Stimulated activated naive CD8-positive, alpha-beta T cell treated with anti-CD3 and anti-CD28 coated beads, Interleukin-15, amount 100 ng/mL, for 72 hours (primary cell): ENCODE measurements around the gene IGF2.
A peak's percentile ranks its signal among the peaks of the same experiment; 100 is the strongest.

Source experiments
- ATAC-seq: fragments of 150-1000 bp; cut with Tn5 transposase; 2 replicates; pipeline ENCODE4 v1.10.0; 2021; ENCODE audit warnings: mild to moderate bottlenecking, moderate library complexity
- DNase-seq, 2 donors: peaks; one replicate each; pipeline ENCODE4 v3.0.0; 2021 to 2022
- H3K27ac Mint-ChIP-seq, 2 donors: one replicate each; pipeline ENCODE4 v1.8.0; 2022; ENCODE audit warnings: mild to moderate bottlenecking in 2 of 2, mixed read lengths in 2 of 2, moderate library complexity in 2 of 2
- H3K27me3 Mint-ChIP-seq: one replicate; pipeline ENCODE4 v1.8.0; 2022; ENCODE audit warnings: mixed read lengths
- H3K4me1 Mint-ChIP-seq: one replicate; pipeline ENCODE4 v1.8.0; 2022; ENCODE audit warnings: mild to moderate bottlenecking, mixed read lengths
- H3K4me3 Mint-ChIP-seq, 2 donors: one replicate each; pipeline ENCODE4 v1.8.0; 2022; ENCODE audit warnings: mild to moderate bottlenecking in 2 of 2, mixed read lengths in 2 of 2, moderate library complexity in 1 of 2
- H3K9me3 Mint-ChIP-seq, 2 donors: one replicate each; pipeline ENCODE4 v1.8.0; 2022; ENCODE audit warnings: mixed read lengths in 2 of 2

The IGF2 gene

GRCh38 chr11:2163428-2163978 lies 24.3 kb upstream of the IGF2 start:
- Mint-ChIP-seq H3K27me3 (peaks cover 44% of the 10 kb centered on the region), H3K4me3 (no peak overlapping the region), H3K27ac (no peak overlapping the region), H3K9me3 (no peaks in the 10 kb centered on the region), H3K4me1 (no peaks in the 10 kb centered on the region)
- no peak for DNase-seq
- no peak for ATAC-seq

- H3K9me3 Mint-ChIP-seq: no peaks in the 10 kb centered on the region
- H3K27ac Mint-ChIP-seq: no peak within 1 kb of the TSS
- DNase-seq (no peak), ATAC-seq (no peak)
- no peak within 1 kb of the TSS for H3K4me3 Mint-ChIP-seq
- peaks cover 29% of the 10 kb centered on the region for H3K27me3 Mint-ChIP-seq
- no peaks in the 10 kb centered on the region for H3K4me1 Mint-ChIP-seq
These were observed 21.6 kb upstream of the IGF2 start, which contains the start of gene INS for GRCh38 chr11:2160736-2161259. INS (minus strand) TSS chr11:2161209; CDS start chr11:2160971, 238 bp downstream.

- no peaks in the 10 kb centered on the region for H3K4me1 Mint-ChIP-seq
- H3K4me3 Mint-ChIP-seq: no peak overlapping the region
- no peaks in the 10 kb centered on the region for H3K9me3 Mint-ChIP-seq
- peaks cover 29% of the 10 kb centered on the region for H3K27me3 Mint-ChIP-seq
- DNase-seq: no peak
- H3K27ac Mint-ChIP-seq: no peak overlapping the region
- no peak for ATAC-seq
These were observed 20.6 kb upstream of the IGF2 start for GRCh38 chr11:2159536-2160413.

GRCh38 chr11:2158966-2159365 lies 19.8 kb upstream of the IGF2 start:
- Mint-ChIP-seq H3K27me3 (peaks cover 23% of the 10 kb centered on the region), H3K4me3 (no peak overlapping the region), H3K9me3 (no peaks in the 10 kb centered on the region), H3K27ac (no peak overlapping the region), H3K4me1 (no peaks in the 10 kb centered on the region)
- ATAC-seq (no peak), DNase-seq (no peak)

GRCh38 chr11:2158296-2158737 lies 19.1 kb upstream of the IGF2 start:
- no peak overlapping the region for H3K4me3 Mint-ChIP-seq
- H3K4me1 Mint-ChIP-seq: no peaks in the 10 kb centered on the region
- ATAC-seq: no peak
- DNase-seq: no peak
- H3K27ac Mint-ChIP-seq: no peak overlapping the region
- H3K27me3 Mint-ChIP-seq: peaks cover 18% of the 10 kb centered on the region
- H3K9me3 Mint-ChIP-seq: no peaks in the 10 kb centered on the region

GRCh38 chr11:2157294-2158040 lies 18.3 kb upstream of the IGF2 start:
- no peak for DNase-seq
- no peaks in the 10 kb centered on the region for H3K4me1 Mint-ChIP-seq
- peaks cover 16% of the 10 kb centered on the region for H3K27me3 Mint-ChIP-seq
- H3K27ac Mint-ChIP-seq: no peak overlapping the region
- H3K9me3 Mint-ChIP-seq: no peaks in the 10 kb centered on the region
- no peak for ATAC-seq
- H3K4me3 Mint-ChIP-seq: no peak overlapping the region

GRCh38 chr11:2156416-2157182 lies 17.4 kb upstream of the IGF2 start:
- H3K4me3 Mint-ChIP-seq: no peak overlapping the region
- H3K27me3 Mint-ChIP-seq: peaks cover 13% of the 10 kb centered on the region
- H3K4me1 Mint-ChIP-seq: peaks cover 5% of the 10 kb centered on the region
- no peaks in the 10 kb centered on the region for H3K9me3 Mint-ChIP-seq
- no peak overlapping the region for H3K27ac Mint-ChIP-seq
- peak; percentile 34 for ATAC-seq
- peak; percentile 63 to 64 for DNase-seq

GRCh38 chr11:2155511-2155910 lies 16.3 kb upstream of the IGF2 start:
- DNase-seq (no peak), ATAC-seq (no peak)
- Mint-ChIP-seq H3K27me3 (peaks cover 21% of the 10 kb centered on the region), H3K27ac (no peak overlapping the region), H3K4me1 (peaks cover 16% of the 10 kb centered on the region), H3K9me3 (no peaks in the 10 kb centered on the region), H3K4me3 (no peak overlapping the region)

- Mint-ChIP-seq H3K27me3 (peaks cover 21% of the 10 kb centered on the region), H3K4me1 (peaks cover 22% of the 10 kb centered on the region), H3K4me3 (no peak overlapping the region), H3K9me3 (no peaks in the 10 kb centered on the region), H3K27ac (peak overlapping the region in 1 of 2 donors; percentile 56)
- DNase-seq: no peak
- ATAC-seq: no peak
These were observed 15.7 kb upstream of the IGF2 start for GRCh38 chr11:2154889-2155288.

GRCh38 chr11:2154195-2154585 lies 15.0 kb upstream of the IGF2 start:
- H3K27me3 Mint-ChIP-seq: peaks cover 23% of the 10 kb centered on the region
- no peak overlapping the region for H3K27ac Mint-ChIP-seq
- H3K4me1 Mint-ChIP-seq: peaks cover 25% of the 10 kb centered on the region
- ATAC-seq (no peak), DNase-seq (no peak)
- H3K9me3 Mint-ChIP-seq: no peaks in the 10 kb centered on the region
- H3K4me3 Mint-ChIP-seq: no peak overlapping the region

- ATAC-seq (no peak), DNase-seq (no peak)
- H3K4me3 Mint-ChIP-seq: no peak overlapping the region
- peaks cover 28% of the 10 kb centered on the region for H3K27me3 Mint-ChIP-seq
- H3K27ac Mint-ChIP-seq: peak overlapping the region in 1 of 2 donors; percentile 16
- peaks cover 25% of the 10 kb centered on the region for H3K4me1 Mint-ChIP-seq
- no peaks in the 10 kb centered on the region for H3K9me3 Mint-ChIP-seq
These were observed 14.5 kb upstream of the IGF2 start for GRCh38 chr11:2153581-2154194.

- Mint-ChIP-seq H3K27me3 (peaks cover 48% of the 10 kb centered on the region), H3K4me1 (peaks cover 25% of the 10 kb centered on the region), H3K9me3 (no peaks in the 10 kb centered on the region), H3K27ac (no peak overlapping the region), H3K4me3 (peak overlapping the region; percentile 15 to 18)
- DNase-seq (peak; percentile 77 to 78), ATAC-seq (peak; percentile 70)
These were observed 12.5 kb upstream of the IGF2 start for GRCh38 chr11:2151500-2152257.

GRCh38 chr11:2149864-2150847 lies 11.0 kb upstream of the IGF2 start:
- Mint-ChIP-seq H3K9me3 (no peaks in the 10 kb centered on the region), H3K4me3 (no peak overlapping the region), H3K27me3 (peaks cover 63% of the 10 kb centered on the region), H3K4me1 (peaks cover 27% of the 10 kb centered on the region), H3K27ac (no peak overlapping the region)
- DNase-seq: no peak
- ATAC-seq: no peak
